ENCODE measurements around the gene EDN2.

The EDN2 gene

DNA sequence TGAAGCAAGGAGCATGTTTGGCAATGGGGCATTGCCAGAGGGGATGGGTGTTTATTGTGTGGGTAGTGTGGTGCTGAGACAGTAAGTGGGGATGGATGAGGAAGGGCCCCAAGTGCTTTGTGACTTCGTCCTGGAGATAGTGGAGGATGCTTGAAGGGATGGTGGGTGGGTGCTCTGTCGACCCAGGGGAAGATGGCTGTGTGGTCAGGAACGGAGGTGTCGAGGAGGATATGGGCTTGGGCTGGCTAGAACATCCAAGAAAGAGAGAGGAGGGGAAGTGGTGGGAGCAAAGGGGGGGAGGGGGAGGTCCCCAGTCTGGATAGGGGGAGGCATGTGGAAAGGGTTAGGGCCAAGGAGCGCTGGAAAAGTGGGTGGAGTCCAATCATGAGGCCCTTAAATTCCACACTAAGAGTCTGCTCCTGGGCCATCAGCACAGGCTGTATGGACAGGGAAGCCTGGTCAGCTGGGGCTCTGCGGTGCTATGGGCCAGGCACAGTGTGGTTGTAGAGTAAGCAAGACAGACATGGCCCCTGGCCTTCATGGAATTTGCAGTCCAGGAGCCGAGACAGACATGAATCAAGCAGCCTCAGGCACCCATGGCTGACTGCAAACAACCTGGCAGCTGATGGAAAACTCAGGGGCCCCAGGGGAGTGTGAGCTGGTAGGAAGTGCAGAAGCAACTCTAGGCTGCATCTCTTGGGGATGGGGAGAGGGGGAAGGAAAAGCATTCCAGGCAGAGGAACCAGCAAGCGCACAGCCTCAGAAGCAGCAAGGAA, 36.3 kb downstream of the EDN2 start:
- no peak overlapping the region for H3K4me3 ChIP-seq
- H3K4me1 ChIP-seq = no peaks in the 10 kb centered on the region
- no peaks in the 10 kb centered on the region for H3K27me3 ChIP-seq (ENCODE audit: low read depth)
- H3K9me3 ChIP-seq = peaks cover 7% of the 10 kb centered on the region; the same call in 1 of the 2 replicates
- no peaks in the 10 kb centered on the region for H3K36me3 ChIP-seq (replicated peaks)
- in situ Hi-C loops (cut with MboI; ENCODE audit: low sequenced_read_pairs) = no loop called here
- no peak for DNase-seq (ENCODE audit: low spot score in 2 of 2)

DNA sequence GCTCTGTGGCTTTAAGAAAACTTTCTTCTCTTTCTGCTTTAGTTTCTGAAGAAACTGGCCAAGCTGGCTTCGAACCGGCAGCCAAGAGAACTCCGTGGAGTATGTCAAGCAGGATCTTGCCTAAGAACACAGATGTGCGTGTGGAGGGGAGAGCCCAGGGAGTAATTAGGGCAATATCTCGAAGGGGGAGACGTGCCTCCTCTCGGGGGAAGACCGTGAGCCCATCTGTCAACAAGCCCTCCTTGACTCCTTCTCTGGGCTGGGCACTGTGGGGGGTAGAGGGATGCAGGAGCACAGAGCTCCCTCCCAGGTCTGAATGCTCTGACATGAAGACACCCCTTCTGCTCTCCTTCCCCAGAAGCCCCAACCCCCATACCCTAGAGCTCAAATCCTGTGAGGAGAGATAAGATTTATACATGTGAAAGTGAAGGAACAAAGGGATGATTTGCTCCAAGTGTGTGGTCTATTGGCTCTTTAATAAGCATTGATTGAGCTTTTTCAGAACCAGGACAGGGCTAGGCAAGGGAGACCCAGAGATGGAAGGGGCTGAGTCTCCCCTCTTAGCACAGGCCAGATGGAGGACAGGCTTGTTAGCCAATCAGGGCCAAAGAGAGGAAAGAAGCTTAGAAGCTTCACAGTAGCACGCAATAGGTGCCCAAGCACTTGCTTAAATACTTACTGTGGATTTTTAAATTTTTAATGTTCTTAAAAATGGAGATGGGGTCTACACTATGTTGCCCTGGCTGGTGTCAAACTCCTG, 37.5 kb downstream of the EDN2 start:
- DNase-seq (ENCODE audit: low spot score in 2 of 2) = no peak
- in situ Hi-C loops (cut with MboI; ENCODE audit: low sequenced_read_pairs) = no loop called here
- no peaks in the 10 kb centered on the region for H3K4me1 ChIP-seq
- no peak overlapping the region for H3K4me3 ChIP-seq
- H3K36me3 ChIP-seq (replicated peaks) = no peaks in the 10 kb centered on the region
- H3K9me3 ChIP-seq = peaks cover 9% of the 10 kb centered on the region; the same call in 1 of the 2 replicates
- H3K27me3 ChIP-seq (ENCODE audit: low read depth) = no peaks in the 10 kb centered on the region

DNA sequence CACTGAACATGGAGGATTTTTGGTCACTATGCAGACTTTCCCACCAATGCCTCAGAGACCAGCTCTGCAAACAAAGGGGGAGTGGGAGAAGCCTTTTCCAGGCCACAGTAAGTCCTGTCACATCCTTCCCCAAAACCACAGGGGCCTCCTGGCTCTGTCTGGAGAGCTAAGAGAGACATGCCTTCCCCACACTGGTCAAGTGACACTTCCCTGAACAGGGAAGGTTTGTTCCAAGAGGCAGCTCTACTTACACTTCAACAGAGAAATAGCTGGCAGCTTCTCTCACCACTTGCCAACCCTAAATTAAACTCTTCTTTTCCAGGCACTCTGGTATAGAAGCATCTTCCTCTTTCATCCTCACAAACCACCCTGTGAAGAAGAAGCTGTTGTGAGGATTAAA, 39.7 kb downstream of the EDN2 start:
- H3K4me1 ChIP-seq = no peaks in the 10 kb centered on the region
- no peaks in the 10 kb centered on the region; the same call in 1 of the 2 replicates for H3K27me3 ChIP-seq (ENCODE audit: low read depth)
- in situ Hi-C loops (cut with MboI; ENCODE audit: low sequenced_read_pairs) = no loop called here
- DNase-seq (ENCODE audit: low spot score in 2 of 2) = no peak
- peaks cover 9% of the 10 kb centered on the region; the same call in 1 of the 2 replicates for H3K9me3 ChIP-seq
- no peaks in the 10 kb centered on the region for H3K36me3 ChIP-seq (replicated peaks)
- H3K4me3 ChIP-seq = no peak overlapping the region

DNA sequence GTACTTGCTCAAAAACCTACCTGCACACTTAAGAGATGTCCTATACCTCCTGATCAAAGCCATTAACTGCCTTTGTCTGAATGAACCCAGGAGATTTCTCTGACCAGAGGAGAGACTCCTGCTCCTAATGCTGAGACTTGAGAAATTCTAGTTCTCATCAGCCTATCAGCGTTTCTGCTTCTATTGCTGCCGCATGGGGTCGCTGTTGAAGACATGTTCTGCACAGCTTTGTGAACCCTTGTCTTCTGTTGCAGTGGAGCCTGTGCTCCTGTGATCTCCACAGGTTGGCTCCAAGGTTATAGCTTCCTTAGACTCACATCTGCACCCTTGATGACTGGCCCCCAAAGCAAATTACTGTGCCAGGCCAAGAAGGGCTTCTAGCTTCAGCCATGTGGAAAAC, 40.2 kb downstream of the EDN2 start:
- Histone ChIP-seq H3K4me1 (no peaks in the 10 kb centered on the region), H3K9me3 (peaks cover 9% of the 10 kb centered on the region; the same call in 1 of the 2 replicates), H3K4me3 (no peak overlapping the region), H3K27me3 (ENCODE audit: low read depth) (no peaks in the 10 kb centered on the region; the same call in 1 of the 2 replicates), H3K36me3 (replicated peaks) (no peaks in the 10 kb centered on the region)
- in situ Hi-C loops (cut with MboI; ENCODE audit: low sequenced_read_pairs) = no loop called here
- DNase-seq (ENCODE audit: low spot score in 2 of 2) = no peak

DNA sequence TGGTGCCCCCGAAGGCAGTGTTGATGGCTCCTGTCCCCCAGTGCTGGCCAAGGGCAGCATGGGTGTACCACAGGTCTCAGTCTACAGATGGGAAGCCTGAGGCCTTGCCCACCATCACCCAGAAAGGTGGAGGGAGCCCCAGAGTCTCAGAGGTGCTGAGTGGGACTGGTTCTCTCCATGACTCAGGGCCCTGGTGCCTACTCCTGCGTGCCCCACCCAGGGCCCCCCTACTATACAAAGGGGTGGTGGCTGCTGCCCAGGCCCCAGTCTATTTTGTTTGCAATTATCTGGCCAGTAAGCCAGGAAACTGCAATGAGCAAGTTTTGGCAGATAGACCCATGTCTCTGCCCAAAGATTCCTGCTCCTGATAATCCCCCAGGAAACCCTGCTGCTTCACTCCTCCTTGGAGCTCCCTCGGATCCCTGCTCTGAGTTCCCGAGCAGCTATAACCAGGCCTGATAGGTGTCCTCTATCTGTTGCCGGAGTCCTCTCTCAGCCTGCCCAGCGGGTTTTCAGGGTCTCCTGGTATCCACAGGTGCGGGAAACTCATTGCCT, 41.7 kb downstream of the EDN2 start:
- no peak overlapping the region for H3K4me3 ChIP-seq
- in situ Hi-C loops (cut with MboI; ENCODE audit: low sequenced_read_pairs) = no loop called here
- no peaks in the 10 kb centered on the region for H3K36me3 ChIP-seq (replicated peaks)
- H3K4me1 ChIP-seq = no peaks in the 10 kb centered on the region
- peaks cover 9% of the 10 kb centered on the region for H3K9me3 ChIP-seq
- DNase-seq (ENCODE audit: low spot score in 2 of 2) = no peak
- peaks cover 6% of the 10 kb centered on the region; the same call in 1 of the 2 replicates for H3K27me3 ChIP-seq (ENCODE audit: low read depth)

DNA sequence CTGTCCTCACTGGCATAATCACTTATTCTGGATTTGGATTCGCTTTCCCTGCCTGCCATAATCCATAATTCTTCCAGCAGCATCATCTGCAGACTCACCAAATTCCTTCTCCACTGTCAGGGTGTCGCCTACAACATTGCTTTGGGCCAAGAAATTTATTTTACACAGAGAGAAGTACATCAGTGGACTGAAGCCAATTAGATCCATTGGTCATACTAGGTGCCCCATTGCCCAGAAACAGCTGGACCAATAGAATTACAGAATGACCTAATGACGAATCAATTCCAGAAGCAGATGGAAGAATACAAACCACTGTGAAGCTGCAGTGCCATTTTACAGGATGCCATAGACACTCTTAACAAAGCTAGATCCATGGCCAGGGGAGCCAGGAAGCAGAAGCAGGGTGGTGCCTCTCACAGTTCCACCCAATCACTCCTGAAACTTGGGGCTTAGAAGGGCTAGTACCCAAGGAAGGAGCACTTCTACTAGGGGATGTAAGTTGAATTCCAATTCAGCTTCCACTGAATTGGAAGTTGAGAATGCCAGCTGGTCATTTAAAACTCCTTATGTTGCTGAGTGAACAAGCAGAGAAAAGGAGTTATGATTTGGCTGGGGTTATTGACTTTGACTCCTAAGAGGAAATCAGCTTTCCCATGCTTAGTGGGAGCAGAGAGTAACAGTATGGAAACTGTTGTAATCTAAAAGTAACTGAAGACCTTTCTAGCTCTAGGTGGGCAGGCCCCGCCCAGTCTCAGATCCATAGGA, 44.0 kb downstream of the EDN2 start:
- peaks cover 9% of the 10 kb centered on the region for H3K9me3 ChIP-seq
- peaks cover 2% of the 10 kb centered on the region; the same call in 1 of the 2 replicates for H3K4me1 ChIP-seq
- in situ Hi-C loops (cut with MboI; ENCODE audit: low sequenced_read_pairs) = no loop called here
- H3K36me3 ChIP-seq (replicated peaks) = no peaks in the 10 kb centered on the region
- no peak overlapping the region for H3K4me3 ChIP-seq
- peaks cover 6% of the 10 kb centered on the region; the same call in 1 of the 2 replicates for H3K27me3 ChIP-seq (ENCODE audit: low read depth)
- DNase-seq (ENCODE audit: low spot score in 2 of 2) = no peak

DNA sequence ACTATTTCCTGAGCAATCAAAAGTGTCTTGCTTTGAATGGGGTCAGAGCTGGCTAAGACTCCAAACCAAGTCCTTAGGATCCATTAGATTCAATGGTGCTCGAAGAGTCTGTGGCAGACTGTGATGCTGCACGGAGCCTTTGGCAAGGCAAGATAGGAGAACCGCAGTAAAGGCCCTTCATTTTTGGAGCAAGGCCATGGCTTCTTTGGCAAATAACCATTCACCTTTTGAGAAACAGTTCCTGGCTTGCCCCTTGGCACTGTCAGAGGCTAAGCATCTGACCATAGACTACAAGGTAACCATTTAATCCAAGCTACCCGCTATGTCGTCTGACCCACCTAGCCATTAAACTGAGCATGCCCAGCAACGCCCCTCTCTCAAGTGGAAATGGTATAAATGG, 45.2 kb downstream of the EDN2 start:
- in situ Hi-C loops (cut with MboI; ENCODE audit: low sequenced_read_pairs) = no loop called here
- H3K9me3 ChIP-seq = peaks cover 2% of the 10 kb centered on the region
- no peaks in the 10 kb centered on the region for H3K36me3 ChIP-seq (replicated peaks)
- DNase-seq (ENCODE audit: low spot score in 2 of 2) = no peak
- H3K4me3 ChIP-seq = no peak overlapping the region
- H3K27me3 ChIP-seq (ENCODE audit: low read depth) = peaks cover 6% of the 10 kb centered on the region
- peaks cover 5% of the 10 kb centered on the region; the same call in 1 of the 2 replicates for H3K4me1 ChIP-seq

DNA sequence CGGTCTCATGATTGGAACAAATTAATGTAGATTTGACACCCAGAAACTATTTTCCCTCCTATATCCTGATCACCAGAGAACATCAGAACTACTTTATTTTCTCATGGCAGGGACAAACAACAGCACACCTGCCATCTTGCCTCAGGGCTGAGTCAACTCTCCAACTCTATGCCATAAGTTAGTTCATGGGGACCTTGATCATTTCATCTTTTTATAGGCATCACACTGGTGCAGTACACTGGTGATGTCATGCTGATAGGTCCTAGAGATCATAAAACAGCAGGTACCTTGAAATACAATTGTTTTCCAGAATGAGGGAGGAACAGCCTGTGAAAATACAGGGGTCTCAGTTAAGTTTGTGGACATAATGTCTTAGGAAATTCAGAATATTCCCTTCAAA, 45.8 kb downstream of the EDN2 start:
- in situ Hi-C loops (cut with MboI; ENCODE audit: low sequenced_read_pairs) = no loop called here

DNA sequence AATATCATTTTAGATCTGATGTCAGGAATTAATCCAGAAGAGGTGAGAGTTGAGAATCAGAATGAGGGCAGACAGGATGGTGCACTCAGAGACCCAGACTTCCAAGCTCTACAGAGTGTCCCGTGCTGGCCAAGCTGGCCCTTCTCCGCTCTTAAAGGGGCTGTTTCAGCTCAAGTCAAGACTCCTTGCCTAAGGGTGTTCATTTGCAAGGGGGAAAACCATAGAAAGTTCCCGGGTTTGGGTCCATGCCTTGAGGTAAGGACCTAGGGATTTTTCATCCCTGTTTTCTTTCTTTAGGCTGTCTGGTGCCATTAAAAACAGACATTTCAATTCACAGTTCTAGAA, 47.5 kb downstream of the EDN2 start:
- H3K4me3 ChIP-seq = no peak overlapping the region
- no peak for DNase-seq (ENCODE audit: low spot score in 2 of 2)

More for the DNA sequence above, 45.8 kb downstream of the EDN2 start:
- H3K27me3 ChIP-seq (ENCODE audit: low read depth) = peaks cover 6% of the 10 kb centered on the region
- no peak overlapping the region for H3K4me3 ChIP-seq
- peaks cover 5% of the 10 kb centered on the region; the same call in 1 of the 2 replicates for H3K4me1 ChIP-seq
- peaks cover 2% of the 10 kb centered on the region for H3K9me3 ChIP-seq
- DNase-seq (ENCODE audit: low spot score in 2 of 2) = no peak
- H3K36me3 ChIP-seq (replicated peaks) = no peaks in the 10 kb centered on the region

DNA sequence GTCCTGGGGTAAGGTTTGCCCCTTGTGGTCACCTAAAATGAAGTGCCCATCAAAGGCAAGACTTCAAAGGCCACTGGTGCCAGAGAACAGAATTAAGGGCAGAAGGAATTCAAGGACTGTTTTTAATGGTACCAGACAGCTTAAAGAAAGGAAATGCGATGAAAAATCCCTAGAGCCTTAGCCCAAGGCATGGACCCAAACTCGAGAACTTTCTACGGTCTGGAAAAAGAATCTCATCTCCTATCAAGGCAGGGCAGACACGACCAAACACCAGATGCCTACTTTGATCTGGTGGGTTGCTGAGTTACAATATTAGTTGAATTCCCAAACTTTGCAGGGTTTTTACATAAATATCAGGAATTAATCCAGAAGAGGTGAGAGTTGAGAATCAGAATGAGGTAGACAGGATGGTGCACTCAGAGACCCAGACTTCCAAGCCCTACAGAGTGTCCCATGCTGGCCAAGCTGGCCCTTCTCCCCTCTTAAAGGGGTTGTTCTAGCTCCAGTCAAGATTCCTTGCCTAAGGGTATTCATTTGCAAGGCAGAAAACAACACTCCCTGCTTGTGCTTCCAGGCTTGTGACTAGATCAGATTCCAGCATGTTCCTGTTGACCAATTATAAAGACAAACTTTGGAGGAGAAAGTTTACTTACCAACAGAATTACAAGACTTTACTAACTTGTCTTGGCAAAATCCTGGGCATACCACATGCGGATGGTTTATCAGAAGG, 48.0 kb downstream of the EDN2 start:
- in situ Hi-C loops (cut with MboI; ENCODE audit: low sequenced_read_pairs) = no loop called here
- peaks cover 5% of the 10 kb centered on the region; the same call in 1 of the 2 replicates for H3K4me1 ChIP-seq

More for the DNA sequence above, 47.5 kb downstream of the EDN2 start:
- in situ Hi-C loops (cut with MboI; ENCODE audit: low sequenced_read_pairs) = no loop called here
- Histone ChIP-seq H3K9me3 (no peaks in the 10 kb centered on the region; the same call in 1 of the 2 replicates), H3K36me3 (replicated peaks) (no peaks in the 10 kb centered on the region), H3K27me3 (ENCODE audit: low read depth) (peaks cover 6% of the 10 kb centered on the region), H3K4me1 (peaks cover 5% of the 10 kb centered on the region; the same call in 1 of the 2 replicates)

DNA sequence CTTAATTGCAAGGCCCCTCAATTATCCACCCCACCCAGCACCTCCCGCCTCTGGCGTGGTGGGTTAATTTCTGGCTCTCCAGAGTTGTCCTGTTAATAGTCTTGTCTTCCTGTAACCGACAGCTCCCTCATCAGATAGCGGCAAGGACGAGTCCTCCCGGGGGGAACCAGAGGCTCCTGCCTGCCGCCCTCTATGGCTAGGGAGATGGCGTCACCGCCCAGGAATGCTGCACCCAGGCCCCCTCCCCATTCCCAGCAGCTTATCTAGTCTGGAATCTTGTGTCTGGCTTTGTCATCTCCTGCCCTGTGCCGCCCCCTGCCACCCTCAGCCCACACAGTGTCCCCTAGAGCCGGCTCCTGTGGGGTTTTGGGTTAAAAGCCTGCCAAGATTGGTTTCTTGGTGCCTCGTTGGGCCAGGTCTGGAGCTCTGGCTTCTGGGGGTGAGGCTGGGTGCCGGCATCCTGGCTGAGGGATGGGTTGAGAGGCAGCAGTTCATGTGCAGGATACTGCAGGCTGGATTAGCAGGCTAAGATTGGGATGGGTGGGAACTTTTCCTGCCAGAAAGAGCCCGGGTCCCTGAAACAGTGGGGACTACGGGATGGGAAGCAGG, 48.8 kb downstream of the EDN2 start:
- Histone ChIP-seq H3K36me3 (replicated peaks) (no peaks in the 10 kb centered on the region), H3K9me3 (no peaks in the 10 kb centered on the region; the same call in 1 of the 2 replicates), H3K4me1 (peaks cover 5% of the 10 kb centered on the region; the same call in 1 of the 2 replicates), H3K4me3 (no peak overlapping the region), H3K27me3 (ENCODE audit: low read depth) (peaks cover 6% of the 10 kb centered on the region)
- in situ Hi-C loops (cut with MboI; ENCODE audit: low sequenced_read_pairs) = no loop called here
- peak in 1 of 2 experiments; percentile 58 for DNase-seq (ENCODE audit: low spot score in 2 of 2)

More for the DNA sequence above, 48.0 kb downstream of the EDN2 start:
- Histone ChIP-seq H3K4me3 (no peak overlapping the region), H3K9me3 (no peaks in the 10 kb centered on the region; the same call in 1 of the 2 replicates), H3K27me3 (ENCODE audit: low read depth) (peaks cover 6% of the 10 kb centered on the region), H3K36me3 (replicated peaks) (no peaks in the 10 kb centered on the region)
- no peak for DNase-seq (ENCODE audit: low spot score in 2 of 2)

DNA sequence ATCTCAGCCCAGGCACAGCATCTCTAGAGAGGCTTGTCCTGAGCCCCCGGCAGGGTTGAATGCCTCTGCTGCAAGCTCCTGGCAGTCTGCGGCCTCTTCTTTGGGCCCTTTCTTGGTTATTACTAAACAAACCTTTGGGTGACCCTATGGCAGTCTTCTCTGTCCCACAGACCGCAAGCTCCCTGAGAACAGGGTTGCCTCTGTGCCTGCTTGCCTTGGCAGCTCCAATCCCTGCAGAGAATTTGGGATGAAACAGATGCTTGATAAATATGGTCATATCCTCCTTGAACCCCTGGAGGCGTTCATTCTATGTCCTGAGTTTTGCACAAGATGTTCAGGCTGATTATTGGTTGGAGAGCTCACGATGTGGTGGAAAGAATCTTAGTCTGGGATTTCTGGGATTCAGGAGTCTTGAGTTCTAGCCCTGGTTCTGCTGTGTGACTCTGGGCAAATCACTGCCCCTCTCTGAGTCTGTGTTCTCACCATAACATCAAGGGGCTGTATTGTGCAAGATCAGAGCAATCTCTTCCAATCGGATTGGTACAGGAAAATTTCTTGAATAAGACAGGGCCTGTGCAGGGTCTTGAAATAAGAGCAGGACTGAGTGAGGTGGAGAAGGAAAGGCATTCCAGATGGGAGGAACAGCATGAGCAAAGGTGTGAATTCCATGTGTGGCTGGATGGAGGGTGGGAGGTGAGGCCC, 49.6 kb downstream of the EDN2 start:
- peaks cover 5% of the 10 kb centered on the region; the same call in 1 of the 2 replicates for H3K4me1 ChIP-seq
- no peak overlapping the region for H3K4me3 ChIP-seq
- H3K9me3 ChIP-seq = no peaks in the 10 kb centered on the region; the same call in 1 of the 2 replicates
- in situ Hi-C loops (cut with MboI; ENCODE audit: low sequenced_read_pairs) = loop anchor here (5.0 kb wide), 1 partner anchor 168 kb away; no protein-coding TSS in a partner anchor
- DNase-seq (ENCODE audit: low spot score in 2 of 2) = no peak
- H3K36me3 ChIP-seq (replicated peaks) = no peaks in the 10 kb centered on the region
- peaks cover 6% of the 10 kb centered on the region for H3K27me3 ChIP-seq (ENCODE audit: low read depth)
